ENCODE data around the gene TMEM132D. TPM values are rescaled to one million over a fixed set of nuclear protein-coding genes. Genes with fewer than 3 reads are reported as not detected.

The TMEM132D gene
- total RNA-seq, 1 donor from 2014 or later: 0.20 TPM

- DNase-seq: no peak
These were observed 30.6 kb downstream of the TMEM132D start for GRCh38 chr12:129873111-129873832.

GRCh38 chr12:129871991-129872972 lies 31.5 kb downstream of the TMEM132D start:
- no peak for DNase-seq

GRCh38 chr12:129870796-129871195 lies 33.0 kb downstream of the TMEM132D start:
- DNase-seq: no peak

GRCh38 chr12:129870136-129870535 lies 33.7 kb downstream of the TMEM132D start:
- DNase-seq: no peak

- DNase-seq: no peak
These were observed 35.2 kb downstream of the TMEM132D start for GRCh38 chr12:129868575-129868974.

GRCh38 chr12:129863938-129864337 lies 39.9 kb downstream of the TMEM132D start:
- DNase-seq: no peak

GRCh38 chr12:129862561-129863175 lies 41.2 kb downstream of the TMEM132D start:
- no peak for DNase-seq

GRCh38 chr12:129861951-129862350 lies 41.9 kb downstream of the TMEM132D start:
- no peak for DNase-seq

GRCh38 chr12:129854591-129854990 lies 49.2 kb downstream of the TMEM132D start:
- no peak for DNase-seq

GRCh38 chr12:129851296-129851695 lies 52.5 kb downstream of the TMEM132D start:
- no peak for DNase-seq

- no peak for DNase-seq
These were observed 54.9 kb downstream of the TMEM132D start for GRCh38 chr12:129848876-129849275.

- DNase-seq: no peak
These were observed 56.8 kb downstream of the TMEM132D start for GRCh38 chr12:129847063-129847462.

GRCh38 chr12:129844662-129845220 lies 59.1 kb downstream of the TMEM132D start:
- no peak for DNase-seq

GRCh38 chr12:129841251-129841650 lies 62.6 kb downstream of the TMEM132D start:
- DNase-seq: no peak

- DNase-seq: no peak
These were observed 63.5 kb downstream of the TMEM132D start for GRCh38 chr12:129840145-129840884.

- DNase-seq: no peak
These were observed 64.1 kb downstream of the TMEM132D start for GRCh38 chr12:129839679-129840078.

GRCh38 chr12:129831294-129831693 lies 72.5 kb downstream of the TMEM132D start:
- no peak for DNase-seq

GRCh38 chr12:129830796-129831195 lies 73.0 kb downstream of the TMEM132D start:
- DNase-seq: no peak

GRCh38 chr12:129827866-129828384 lies 75.9 kb downstream of the TMEM132D start:
- no peak for DNase-seq

GRCh38 chr12:129827102-129827865 lies 76.5 kb downstream of the TMEM132D start:
- DNase-seq: no peak

- no peak for DNase-seq
These were observed 77.6 kb downstream of the TMEM132D start for GRCh38 chr12:129826273-129826672.

Measured in skin of body (tissue), 2 donors.